Epithelial cell of esophagus (primary cell): ENCODE measurements around the gene TMUB2.

Source experiments
- DNase-seq: peaks from one replicate; pipeline ENCODE4 v3.0.0; 2010; ENCODE audit warnings: low read depth
- H3K4me3 ChIP-seq: 2 replicates; pipeline ENCODE4 v1.5.1; 2011; ENCODE audit warnings: mild to moderate bottlenecking, low read length, control low read depth
- TF ChIP-seq, protein P1 (sequence below): IDR thresholded peaks from 2 replicates; pipeline ENCODE4 v1.5.1; 2011; ENCODE audit warnings: low read depth, mild to moderate bottlenecking, low read length, control low read depth, inconsistent platforms; ENCODE audit not compliant: insufficient read depth; ENCODE audit errors: missing control alignments

The TMUB2 gene

DNA sequence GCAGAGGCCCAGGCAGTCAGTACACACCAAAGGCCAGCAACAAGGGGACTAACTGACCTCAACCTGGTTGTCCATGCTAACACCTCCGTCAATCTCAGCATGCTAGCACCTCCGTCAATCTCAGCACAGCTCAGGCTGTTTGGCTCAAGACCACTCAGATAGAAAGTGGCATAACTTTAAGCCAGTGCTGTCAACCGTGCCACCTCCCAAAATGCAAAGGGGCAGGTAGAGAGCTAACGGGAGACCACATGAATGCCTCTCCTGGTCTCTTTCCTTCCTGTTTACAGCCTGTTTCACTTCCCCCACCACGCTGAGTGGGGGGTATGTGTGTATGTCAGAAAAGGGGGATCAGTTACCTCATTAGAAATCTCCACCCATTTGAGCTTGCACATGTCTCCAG is 29.4 kb downstream of the TMUB2 start:
- no peak for DNase-seq
- TF ChIP-seq, protein P1, sequence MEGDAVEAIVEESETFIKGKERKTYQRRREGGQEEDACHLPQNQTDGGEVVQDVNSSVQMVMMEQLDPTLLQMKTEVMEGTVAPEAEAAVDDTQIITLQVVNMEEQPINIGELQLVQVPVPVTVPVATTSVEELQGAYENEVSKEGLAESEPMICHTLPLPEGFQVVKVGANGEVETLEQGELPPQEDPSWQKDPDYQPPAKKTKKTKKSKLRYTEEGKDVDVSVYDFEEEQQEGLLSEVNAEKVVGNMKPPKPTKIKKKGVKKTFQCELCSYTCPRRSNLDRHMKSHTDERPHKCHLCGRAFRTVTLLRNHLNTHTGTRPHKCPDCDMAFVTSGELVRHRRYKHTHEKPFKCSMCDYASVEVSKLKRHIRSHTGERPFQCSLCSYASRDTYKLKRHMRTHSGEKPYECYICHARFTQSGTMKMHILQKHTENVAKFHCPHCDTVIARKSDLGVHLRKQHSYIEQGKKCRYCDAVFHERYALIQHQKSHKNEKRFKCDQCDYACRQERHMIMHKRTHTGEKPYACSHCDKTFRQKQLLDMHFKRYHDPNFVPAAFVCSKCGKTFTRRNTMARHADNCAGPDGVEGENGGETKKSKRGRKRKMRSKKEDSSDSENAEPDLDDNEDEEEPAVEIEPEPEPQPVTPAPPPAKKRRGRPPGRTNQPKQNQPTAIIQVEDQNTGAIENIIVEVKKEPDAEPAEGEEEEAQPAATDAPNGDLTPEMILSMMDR = no peak
- no peak overlapping the region for H3K4me3 ChIP-seq

DNA sequence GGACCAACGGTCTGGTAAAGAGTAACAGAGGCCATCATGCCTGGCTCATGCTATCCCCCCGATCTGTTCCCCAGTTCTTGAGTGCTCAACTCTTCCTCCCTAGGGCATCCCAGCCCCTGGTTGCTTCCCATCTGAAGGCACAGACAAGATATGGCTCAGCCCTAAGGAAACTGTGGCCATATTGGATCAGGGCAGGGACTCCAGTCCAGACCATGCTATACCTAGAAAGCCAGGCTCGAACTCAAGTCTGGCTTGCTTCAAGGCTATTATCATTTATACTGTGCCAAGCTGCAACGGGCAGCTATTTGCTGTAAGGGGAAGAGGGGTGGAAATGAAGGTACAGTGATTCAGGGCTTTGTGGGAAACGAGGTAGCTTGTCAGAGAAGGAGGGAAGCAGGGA is 29.9 kb downstream of the TMUB2 start:
- H3K4me3 ChIP-seq = no peak overlapping the region
- DNase-seq = no peak

DNA sequence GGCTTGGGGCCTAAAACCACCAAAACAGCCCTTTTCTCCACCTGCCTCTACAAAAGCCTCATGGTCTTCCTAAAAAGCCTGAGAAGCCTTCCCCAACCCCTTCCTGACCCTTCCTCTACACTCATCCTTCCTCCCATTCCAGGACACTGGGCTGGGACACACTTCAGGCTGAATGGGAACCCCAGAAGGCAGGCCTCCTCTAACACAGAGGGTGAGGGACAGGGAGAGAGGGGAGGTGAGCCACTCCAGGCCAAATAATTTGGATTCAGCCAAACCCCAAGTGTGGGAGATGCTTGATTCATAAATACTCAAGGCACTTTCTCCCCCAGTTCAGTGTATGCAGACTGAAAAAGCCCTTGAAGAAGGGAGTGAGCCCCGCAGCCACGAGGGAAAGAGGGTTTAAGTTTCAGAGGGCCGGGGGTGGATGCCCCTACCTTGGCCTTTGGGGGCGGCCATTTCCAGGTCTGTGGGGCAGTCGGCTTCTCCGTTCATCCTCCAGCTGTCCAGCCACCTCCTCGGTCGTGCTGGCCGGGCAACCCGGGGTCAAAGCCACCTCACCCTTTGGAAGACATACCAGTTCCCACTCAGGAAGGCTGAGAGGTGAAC is 31.1 kb downstream of the TMUB2 start:
- TF ChIP-seq, protein P1 = no peak
- DNase-seq = no peak
- H3K4me3 ChIP-seq = peak overlapping the region; percentile 63

More for the DNA sequence above, 29.9 kb downstream of the TMUB2 start:
- TF ChIP-seq, protein P1 = no peak

DNA sequence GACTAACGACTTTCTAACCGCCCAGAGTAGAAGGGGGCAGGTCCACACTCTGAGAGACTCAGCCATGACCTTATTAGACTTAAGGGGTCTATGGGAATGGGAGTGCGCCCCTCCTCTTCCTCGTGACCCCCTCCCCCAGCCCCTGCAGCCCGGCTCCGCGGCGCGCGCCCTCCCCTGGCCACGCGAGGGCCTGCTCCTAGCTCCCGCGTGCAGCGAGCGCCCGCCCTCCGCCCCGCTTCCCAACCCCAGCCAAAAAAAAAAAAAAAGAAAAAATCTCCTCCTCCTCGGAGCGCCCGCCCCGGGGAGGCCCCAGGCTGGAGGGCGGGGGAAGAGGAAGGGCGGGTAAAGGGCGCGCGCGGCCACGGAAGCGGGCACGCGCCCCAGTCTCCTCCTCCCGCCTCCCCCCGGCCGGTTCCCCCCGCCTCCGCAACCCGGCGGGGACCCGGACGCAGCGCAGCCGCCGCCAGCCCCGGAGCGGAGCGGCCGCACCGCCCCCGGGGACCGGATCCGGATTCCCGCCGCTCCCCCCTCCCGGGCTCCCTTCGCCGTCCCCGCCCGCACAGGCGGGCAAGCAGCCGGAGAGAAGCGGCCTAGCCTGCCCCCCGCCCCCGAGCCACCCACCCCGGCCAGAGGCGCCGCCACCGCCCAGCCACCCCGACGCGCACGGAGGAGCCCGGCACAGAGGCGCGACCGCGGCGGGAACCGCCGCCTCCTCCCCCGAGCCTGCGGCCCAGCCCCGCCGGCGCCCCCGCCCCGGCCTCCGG is 31.8 kb downstream of the TMUB2 start:
- peak overlapping the region; percentile 63 for H3K4me3 ChIP-seq
- DNase-seq = peak; percentile 91
- TF ChIP-seq, protein P1 = peak; percentile 34

DNA sequence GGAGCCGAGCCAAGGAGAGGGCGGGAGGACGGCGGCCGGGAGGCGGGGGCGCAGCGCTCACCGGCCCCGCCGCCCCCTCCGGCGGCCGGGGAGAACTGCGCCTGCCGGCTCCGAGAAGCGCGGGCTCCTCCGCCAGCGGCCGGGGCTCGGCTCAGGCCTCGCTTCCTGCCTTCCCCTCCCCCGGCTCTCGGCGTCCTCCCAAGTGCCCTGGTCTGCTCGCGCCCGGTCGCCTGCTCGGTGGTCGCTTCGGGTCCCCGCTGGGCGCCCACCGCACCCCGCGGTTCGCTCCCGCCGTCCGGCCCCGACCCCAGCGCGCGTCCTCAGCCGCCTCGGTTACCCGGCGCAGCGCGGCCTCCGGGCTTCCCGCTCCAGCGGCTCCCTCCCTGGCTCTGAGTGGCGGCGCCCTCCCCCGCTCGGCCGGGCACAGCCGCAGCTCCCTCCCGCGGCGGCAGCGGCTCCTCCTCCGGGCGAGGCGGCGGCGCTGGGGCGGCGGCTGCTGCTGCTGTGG is 32.4 kb downstream of the TMUB2 start:
- peak overlapping the region; percentile 43 for H3K4me3 ChIP-seq
- TF ChIP-seq, protein P1 = no peak
- peak; percentile 75 for DNase-seq

DNA sequence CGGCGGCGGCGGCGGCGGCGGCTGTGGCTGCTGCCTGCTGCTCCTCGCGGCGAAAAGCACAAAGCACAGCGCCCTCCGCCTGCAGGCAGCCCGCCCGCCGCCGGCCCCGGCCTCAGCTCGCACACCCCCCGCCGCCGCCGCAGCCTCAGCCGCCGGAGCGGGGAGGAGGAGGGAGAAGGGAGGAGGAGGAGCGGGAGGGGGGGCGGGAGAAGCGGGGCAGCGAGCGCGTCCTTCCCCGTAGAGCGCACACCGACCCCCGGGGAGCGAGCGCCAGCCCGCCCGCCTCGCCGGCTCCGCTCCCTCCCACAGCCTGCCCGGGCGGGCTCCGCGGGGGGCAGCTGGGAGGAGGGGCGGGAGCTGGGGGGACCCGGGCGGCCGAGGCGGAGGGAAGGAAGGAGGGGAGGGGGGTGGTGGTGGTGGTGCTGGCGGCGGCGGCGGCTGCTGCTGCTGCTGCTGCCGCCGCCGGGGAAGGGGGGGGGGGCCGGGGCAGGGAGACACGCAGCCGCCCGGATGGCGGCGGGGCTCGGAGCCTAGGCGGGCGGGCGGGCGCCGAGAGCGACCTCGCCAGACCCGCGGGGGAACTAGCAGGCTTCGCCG is 32.9 kb downstream of the TMUB2 start, which contains the start of gene UBTF:
TSS of gene UBTF (minus strand) at position 60 of the 597 bp plus-strand sequence. CDS start 1,446 bp downstream, outside the sequence.
- peak; percentile 67 for DNase-seq
- TF ChIP-seq, protein P1 = no peak
- H3K4me3 ChIP-seq = peak within 1 kb of the TSS; percentile 79
